Activated CD4-positive, alpha-beta T cell treated with anti-CD3 and anti-CD28 coated beads for 1 hour (primary cell): ENCODE measurements around the gene SUSD1.

Experiments
- DNase-seq: peaks from one replicate; pipeline ENCODE4 v3.0.0-alpha.2; 2020

SUSD1 gene

DNA sequence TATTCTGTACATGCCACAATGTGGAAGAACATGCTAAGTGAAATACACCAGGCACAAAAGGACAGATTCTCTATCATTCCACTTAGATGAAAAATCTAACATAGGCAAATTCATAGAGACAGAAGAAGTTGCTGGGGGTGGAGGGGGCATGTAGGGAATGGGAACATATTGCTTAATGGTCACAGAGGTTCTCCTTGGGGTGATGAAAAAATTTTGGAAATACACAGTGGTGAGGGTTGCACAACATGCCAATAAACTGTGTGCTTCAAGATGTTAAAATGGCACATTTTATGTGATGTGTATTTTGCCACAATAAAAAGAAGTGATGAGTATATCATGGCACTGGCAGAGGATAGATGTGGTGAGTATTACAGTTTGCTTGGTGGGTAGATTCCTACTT is 111.9 kb downstream of the SUSD1 start:
- DNase-seq: no peak

DNA sequence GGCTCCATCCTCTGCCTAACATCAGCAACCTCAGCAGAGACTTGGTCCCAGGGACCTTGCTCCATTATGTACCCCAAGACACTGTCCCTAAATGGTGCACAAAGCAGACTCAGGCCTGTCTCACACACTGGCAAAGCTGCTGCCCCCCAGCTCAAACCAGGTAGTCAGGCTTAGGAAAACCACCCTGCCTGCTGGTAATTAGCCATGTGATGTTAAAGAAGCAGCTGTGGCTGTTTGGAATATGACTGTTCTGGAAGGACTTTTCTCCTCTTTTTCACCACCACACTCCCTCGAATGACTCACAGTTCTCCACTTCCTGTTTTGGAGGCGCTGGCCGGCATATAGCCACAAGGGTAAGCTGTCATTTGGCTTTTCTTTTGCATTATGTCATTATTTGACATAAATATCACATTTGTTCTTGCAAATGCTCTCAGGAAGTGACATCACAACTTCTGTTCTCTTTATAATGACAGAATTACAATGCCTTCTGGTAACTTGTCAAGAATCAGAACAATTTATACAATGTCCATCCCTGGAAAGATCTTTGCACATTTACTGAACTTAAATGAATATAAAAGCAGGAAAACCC is 113.9 kb downstream of the SUSD1 start:
- DNase-seq: no peak

DNA sequence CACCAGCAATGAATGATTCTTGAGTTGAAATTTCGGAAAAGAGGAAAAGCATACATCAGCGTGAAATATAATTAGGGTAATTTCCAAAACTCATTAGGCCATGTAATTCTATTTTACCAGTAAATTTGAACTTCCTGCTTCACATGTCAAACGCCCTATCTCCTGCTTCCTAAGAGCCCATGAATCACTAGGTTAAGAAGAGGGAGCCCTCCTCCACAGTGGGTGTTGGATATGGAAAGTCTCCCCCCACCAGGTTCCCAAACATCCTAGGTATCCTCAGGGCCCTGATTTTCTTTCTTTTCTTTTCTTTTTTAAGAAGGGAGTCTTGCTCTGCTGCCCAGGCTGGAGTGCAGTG is 115.2 kb downstream of the SUSD1 start:
- no peak for DNase-seq

DNA sequence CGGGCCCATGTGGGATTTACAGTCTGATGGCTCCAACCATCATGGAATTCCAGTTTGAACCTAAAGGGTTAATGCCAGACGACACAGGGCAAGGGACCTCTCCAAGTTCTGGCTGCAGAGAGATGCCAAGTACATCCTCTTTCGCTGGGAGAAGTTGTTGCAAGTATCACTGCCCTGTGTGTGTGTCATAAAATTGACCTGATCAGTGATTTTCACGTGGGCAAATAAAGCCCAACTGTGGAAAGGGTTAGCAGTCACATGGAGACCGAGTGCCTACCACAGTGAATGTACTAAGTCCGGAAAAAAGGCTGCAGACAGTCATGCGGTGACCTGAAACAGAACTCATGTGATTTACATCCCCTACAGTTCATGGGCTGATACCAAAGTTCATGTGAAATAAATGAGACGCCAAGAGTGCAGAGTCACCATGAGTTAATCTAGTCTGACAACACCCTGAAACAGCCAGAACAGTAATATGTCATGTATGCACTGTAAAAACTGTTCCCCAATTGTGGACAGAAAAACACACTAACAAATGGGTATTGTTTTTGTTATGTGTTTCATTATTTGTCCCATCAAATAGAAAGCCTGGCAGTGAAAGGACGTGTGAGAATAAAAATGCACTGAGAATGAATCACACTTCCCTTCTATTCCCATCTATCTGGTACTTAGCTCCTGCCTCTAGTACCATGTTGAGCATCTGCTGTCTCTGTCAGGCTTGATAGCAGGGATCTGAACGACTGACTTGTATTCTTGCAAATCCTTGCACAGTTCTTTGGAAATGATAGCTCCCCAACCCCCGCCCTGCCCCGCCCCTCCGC is 115.7 kb downstream of the SUSD1 start:
- DNase-seq: no peak

DNA sequence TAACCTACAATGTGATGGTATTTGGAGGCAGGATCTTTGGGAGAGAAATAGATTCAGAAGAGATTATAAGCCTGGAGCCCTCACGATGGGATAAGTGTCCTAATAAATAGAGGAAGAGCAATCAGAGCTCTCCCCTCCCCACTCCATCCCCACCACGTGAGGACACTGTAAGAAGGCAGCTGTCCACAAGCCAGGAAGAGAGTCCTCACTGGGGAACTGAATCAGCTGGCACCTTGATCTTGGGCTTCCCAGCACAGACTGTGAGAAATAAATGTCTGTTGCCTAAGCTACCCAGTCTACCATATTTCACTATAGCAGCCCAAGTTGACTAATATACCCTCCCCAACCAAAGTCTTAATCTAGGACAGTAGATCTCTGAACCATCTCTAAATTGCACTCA is 118.1 kb downstream of the SUSD1 start:
- DNase-seq: no peak

DNA sequence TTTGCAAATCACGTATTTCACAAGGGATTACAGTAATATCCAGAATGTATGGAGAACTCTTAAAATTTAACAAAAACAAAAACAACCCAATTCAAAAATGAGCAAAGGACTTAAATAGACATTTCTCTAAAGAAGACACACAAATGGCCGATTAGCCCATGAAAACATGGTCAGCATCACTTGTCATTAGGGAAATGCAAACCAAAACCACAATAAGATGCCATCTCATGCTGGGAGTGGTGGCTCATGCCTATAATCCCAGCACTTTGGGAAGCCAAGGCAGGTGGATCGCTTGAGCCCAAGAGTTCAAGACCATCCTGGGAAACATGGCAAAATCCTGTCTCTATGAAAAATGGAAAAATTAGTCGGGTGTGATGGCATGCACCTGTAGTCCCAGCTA is 120.2 kb downstream of the SUSD1 start:
- no peak for DNase-seq

DNA sequence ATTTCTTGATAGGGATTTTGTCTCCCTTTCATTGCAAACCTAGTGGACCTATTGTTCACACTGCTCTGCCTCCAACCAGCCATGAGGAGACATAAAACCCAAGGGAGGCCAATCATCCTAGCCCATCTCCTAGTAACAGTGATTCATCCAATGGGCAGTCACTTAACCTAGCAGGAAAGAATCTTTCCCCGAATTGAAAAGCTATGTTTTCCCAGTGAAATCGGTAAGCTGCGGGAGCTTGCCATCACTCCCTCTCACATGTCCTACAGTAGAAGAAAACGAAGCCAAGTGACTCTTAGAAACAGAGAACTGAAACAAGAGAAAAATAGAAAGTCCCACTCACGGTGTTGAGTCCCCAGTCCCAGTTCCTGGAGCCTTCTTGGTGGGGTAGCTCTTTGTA is 123.3 kb downstream of the SUSD1 start:
- no peak for DNase-seq

DNA sequence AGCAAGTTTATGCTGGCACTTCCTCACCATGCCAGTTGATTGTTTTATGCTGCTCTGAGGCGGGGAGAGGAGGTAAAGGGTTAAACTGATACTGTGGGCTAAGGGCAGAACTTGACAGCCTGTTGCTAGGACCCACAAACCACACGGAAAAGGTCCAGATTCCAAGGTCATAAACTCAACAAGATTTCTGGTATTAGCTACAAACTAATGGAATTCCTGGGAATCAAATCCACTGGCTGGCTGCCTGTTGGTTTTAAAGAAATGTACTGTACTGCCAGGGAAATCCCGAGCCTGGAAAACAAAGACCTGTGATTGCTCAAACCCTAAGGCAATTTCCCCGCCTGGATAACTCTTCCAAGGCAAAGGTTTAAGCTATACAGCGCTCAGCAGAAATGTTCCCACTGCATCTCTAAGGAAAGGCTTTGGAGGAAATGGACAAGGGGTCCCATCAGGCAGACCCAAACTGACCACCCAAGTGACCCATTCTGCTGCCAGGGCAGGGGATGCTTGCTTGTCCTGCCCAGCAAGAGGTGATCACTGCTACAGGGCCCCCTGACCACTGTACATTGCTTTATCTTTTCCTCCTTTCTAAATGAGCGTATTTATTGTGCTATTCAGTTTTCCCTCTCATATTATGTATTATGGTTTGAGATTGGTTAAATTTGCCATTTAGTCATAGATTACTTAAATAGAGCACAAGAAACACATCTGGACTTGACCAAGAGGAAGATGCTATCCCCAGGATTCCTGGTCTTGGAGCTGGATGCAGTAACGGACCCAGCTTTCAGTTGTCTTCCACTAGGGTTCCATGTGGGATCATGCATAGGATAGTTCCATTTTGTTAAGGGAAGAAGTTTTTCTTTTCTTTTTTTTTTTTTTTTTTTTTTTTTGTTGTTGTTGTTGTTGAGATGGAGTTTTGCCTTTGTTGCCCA is 124.3 kb downstream of the SUSD1 start:
- no peak for DNase-seq

DNA sequence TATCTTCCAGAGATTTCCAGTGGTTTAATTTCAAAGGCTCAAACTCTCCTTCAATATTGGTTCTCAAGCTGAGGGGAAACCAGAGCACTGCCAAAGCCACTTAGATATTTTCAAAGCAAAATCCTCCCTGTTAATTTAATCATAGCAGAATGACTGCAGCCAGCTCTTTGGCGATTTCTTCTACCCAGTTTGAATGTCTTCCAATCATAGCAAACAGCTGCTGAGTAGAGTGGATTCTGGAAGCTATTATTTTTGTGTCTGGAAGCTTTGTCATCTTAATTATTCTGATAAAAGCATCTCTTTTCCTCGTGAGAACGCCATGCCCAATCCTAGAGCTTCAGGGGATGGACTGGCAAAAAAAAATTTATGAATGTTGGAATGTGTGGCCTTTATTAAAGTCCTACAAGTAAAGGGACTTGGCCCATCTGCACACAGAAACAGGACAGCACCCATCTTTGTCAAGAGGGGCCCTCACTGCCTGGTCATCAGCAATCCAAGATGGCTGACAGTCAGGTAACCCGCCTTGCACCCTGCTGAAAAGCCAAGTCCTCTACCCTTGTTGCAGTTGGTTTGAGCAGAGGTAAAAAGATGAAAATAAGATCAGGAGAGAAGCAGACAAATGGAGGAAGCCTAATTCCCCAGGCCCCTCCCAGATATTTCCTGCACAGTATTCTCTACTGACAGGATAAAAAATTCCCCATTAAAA is 125.1 kb downstream of the SUSD1 start:
- DNase-seq: no peak

DNA sequence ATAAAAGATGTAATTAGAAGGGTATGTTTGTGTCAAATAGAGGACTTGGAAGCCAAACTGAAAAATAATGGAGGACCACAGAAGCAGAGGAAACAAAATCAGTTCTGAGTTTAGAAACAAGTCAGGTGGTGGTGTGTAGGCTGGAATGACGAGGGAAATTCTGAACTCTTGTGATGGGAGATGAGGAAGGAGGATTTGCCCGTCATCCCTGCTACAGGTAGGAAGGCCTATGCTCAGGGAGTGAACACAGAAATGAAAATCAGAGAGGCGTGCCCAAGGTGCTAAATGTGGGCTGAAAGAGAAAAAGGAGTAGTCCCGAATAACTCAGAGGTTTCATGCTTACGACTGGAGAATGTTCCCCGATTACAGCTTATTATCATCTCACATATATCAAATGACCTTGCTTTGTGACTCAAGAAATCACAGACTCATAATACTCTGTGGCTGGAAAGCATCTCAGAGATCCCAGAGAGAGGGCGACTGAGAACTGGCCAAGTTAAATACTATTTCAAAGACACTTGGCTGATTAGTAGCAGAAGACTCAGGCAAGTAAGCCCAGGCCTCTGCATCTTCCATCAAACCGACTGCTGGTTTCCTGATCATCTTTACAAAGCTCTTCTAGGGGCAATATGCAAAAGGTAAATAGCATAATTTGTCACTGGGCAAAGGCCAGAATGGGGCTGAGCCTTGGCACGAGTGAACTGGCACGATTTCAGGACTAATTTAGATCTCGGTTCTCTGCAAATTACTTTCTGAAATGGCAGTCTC is 126.0 kb downstream of the SUSD1 start:
- no peak for DNase-seq

DNA sequence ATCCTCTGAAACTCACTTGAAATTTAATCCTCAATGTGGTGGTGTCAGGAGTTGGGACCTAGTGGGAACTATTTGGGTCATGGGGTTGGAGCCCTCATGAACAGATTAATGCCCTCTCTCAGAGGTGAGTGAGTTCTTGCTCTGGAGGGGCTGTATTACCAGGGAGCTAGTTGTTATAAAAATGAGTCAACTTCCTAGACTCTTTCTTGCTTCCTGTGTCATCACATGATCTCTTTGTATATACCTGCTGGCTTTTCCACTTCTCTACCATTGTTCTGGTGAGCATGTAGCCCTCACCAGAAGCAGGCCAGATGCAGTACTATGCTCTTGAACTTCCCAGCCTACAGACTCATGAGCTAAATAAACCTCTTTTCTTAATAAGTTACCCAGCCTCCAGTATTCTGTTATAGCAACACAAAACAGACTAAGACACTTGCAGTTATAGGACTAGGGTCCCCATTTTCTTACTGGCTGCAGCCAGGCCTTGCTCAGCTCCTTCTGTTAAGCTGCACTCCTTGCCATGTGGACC is 127.5 kb downstream of the SUSD1 start:
- no peak for DNase-seq

DNA sequence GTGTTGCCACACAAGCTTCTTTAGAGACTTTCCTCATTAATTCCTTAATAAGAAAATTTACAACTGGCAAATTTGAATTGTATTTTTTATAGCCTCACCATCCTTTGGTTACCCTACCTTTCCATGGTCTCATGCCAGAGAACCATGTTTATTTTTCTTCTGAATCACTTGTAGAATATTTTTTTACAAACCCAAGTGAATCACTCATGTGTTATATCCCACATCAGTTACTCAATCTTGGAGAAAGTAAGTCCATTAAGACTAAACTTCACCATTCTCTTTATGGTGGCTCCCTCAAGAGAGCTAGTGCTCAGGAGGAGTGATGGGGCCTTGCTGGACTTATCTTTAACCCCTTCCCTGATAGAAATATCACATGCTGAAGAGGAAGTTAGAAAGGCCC is 128.9 kb downstream of the SUSD1 start:
- DNase-seq: no peak

DNA sequence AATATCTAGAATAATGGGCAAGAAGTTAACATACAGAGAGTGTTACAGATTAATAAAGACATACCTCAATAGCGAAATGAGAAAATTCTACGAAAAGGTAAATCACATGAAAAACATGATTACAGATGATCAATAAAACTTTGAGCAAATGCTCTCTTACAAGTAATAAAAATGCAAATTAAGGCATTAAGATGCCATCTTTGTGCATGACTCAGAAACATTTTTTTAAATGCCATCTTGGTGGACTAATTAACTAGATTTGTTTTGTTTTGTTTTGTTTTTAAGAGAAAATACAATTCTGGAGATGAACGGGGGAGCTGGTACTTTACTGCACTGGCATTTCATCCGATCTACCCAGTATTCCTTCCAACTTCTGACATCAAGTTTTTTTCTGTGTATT is 130.2 kb downstream of the SUSD1 start:
- DNase-seq: no peak

DNA sequence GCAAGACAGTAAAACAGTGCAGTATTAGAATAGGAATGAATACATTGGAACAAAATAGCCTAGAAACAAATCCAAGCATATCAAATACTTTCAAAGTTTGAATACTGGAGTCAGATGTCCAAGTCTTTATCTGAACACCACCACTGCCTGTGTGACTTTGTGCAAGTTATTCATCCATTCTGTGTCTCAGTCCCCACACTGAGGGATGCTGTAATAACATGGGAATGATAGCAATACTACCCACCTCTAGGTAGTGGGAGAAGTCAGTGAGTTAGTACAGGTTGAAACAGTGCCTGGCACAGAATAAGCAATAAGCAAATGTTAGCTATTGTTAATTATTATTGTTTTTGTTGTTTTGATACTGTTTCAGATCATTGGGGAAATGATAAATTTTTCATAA is 130.9 kb downstream of the SUSD1 start:
- DNase-seq: no peak

DNA sequence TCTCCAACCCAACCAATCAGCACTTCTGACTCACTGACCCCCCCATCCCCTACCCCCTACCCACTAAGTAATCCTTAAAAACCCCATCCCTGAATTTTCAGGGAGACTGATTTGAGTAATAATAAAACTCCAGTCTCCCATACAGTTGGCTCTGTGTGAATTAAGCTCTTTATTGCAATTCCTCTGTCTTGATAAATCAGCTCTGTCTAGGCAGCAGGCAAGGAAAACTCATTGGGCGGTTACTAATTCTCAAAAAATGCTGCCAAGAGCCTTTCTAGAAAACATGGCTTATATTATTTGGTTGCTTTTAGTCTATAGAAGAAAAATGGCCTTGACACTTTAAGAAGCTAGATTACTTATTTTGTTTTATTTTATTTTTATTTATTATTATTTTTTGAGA is 131.7 kb downstream of the SUSD1 start:
- DNase-seq: no peak

DNA sequence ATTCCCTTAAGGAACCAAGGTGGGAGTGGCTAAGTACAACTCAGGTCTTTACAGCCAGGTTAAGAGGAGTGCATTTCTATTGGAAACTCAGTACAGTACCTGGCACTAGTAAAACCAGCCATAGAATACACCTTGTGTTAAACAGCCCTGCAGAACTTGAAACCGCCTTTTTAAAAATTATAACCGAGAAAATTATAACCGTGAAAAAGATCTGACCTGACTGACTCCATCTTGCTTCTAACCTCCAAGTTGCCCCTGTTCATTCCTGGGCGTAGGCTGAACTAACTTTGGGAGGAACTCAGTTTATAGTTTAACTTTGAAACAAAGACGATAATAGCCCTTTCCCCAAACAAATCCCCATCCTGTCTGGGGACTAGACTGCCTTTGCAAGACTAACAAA is 132.3 kb downstream of the SUSD1 start:
- no peak for DNase-seq

DNA sequence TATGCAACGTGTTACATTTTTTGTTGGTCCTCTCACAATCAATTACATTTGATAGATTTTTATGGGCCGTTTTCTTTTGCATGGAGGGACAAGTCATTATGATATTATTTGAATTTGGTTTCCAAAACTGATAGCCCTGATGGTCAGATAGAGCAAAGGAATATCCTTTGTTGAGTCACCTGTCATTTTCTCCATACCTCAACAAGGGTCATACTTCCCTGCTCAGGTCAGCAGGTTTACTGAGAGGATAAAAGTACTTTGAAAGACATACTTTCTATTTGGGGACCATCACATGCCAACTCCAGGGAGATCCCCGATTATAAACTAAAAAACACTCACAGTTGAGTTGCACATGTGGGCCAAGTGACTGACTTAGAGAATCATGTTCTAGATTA is 132.9 kb downstream of the SUSD1 start:
- no peak for DNase-seq

DNA sequence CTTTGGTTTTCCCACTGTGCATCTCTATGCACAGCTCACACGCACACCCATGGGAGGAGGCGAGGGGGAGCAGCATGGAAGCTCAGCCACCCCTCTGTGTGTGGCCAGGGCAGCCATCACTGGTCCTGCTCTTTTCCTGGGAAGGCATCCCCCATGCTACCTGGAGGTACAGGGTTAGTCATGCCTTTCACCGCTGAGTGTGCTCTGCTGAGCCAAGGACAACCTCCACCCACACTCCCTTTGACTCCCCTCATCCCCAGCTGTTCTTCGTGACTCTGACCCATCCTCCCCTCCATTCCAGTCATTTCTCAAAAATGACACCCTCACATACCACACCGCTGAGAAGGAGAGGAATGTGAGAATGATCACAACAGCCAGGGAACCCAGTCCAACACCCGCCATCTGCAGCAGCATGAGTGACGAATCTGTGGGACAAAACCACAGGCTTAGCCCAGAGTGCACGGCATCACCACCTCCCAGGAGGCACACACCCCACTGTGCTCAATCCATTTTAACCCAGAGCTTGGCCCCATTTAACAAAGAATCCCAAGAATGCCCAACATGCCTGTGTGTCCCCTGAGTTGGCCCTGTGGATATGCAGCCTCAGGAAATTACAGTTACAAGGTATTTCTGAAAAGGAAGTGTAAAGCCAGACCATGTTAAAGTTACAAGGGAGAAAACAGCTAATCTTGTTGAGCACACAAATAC is 133.4 kb downstream of the SUSD1 start:
- no peak for DNase-seq

DNA sequence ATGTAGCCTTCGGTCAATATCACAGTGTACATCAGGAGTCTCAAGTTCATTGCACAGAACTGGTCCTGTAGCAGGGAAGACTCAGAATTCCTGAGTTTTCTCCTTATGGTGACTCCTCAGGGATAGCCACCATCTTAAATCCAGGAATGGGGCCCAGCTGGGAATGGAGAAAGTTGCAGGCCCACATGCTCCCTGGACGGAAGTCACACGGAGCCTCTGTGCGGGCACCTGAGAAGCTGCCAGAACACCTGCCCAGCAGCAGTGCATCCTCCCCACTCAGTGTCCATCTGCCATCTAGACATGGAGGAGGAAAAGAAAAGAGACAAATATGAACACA is 133.9 kb downstream of the SUSD1 start:
- no peak for DNase-seq

DNA sequence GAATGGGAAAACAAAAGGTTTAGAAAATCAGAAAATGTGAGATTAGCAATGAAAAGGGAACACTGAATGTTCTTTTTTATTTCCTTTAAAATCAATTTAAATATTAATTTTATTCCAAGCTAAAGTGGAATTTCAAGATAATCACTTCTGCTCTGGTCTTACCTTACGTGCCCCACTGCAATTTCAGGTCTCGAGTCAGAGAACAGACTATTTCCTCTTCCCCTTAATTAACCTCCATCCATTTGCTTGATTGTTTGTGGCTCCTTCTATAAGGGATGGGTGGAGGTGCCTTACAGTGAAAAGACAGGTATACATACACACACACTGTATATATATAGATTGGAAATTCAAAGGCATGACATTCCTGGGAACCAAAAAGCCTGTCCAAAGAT is 137.1 kb downstream of the SUSD1 start:
- DNase-seq: no peak

DNA sequence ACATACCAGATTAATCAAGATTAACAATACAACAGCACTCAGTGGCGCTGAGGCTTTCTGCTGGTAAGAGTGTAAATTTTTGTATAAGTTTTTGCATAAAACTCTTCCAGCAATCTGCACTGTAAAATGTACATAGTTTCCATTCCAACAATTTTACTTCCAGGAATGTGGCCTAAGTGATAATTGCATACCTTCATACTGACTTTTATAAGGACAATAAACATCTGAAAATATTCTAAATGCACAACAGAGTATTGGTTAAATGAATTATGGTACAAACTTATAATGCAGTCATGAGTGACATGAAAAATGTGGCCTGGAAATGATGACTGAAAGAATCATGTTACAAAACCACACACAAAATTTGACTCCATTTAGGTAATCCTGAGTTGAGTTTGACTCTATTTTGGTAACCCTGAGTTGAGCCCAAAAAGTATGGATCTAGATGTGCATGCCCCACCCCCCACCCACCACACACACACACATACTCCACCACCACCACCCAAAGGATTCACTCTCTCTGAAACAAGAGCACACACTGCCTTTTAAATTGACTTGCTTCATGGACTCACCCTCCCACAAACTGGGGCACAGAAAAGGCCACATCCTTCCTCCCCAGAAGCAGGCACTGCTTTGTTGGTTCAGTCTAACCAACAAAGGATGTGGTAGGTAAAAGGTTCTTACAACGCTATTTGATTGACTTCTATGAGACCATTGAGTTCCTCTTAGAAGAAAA is 137.6 kb downstream of the SUSD1 start:
- peak; percentile 41 for DNase-seq
